Left ventricle myocardium superior (tissue), 1 donor: Measurements from ENCODE around the gene RNLS. TPM values are rescaled to one million over a fixed set of nuclear protein-coding genes. Genes with fewer than 3 reads are reported as not detected.
A peak's percentile ranks its signal among the peaks of the same experiment; 100 is the strongest.
"Not testable (repeated sequence)": the region's sequence is repeated elsewhere in the genome, so short reads cannot be mapped to it uniquely, and the experiment has no call there.

Source experiments
- ATAC-seq: fragments of 200-7000 bp; cut with Tn5 transposase; one replicate; pipeline ENCODE4 v1.9.1; 2020; ENCODE audit warnings: mild to moderate bottlenecking, moderate library complexity
- DNase-seq: peaks from one replicate; pipeline ENCODE4 v3.0.0-alpha.2; 2020
- intact Hi-C: fragments of 100-400 bp; cut with micrococcal nuclease; formaldehyde crosslinking; loops from one replicate; pipeline ENCODE4 v1.11.0; 2022
- total RNA-seq: library from RNA; stranded (reverse); fragmentation: NEBNext Ultra II Directional; extraction: Animal tissue kit (Norgen Biotek cat#: 25700); gene quantifications from one replicate; pipeline ENCODE4 v1.2.1, GENCODE V29; 2021
- donor health status: DM: no; HTN: yes; CAD: no; lungs with severe emphysema.

The RNLS gene
- total RNA-seq, 1 donor from 2014 or later, result 23.1 TPM

DNA sequence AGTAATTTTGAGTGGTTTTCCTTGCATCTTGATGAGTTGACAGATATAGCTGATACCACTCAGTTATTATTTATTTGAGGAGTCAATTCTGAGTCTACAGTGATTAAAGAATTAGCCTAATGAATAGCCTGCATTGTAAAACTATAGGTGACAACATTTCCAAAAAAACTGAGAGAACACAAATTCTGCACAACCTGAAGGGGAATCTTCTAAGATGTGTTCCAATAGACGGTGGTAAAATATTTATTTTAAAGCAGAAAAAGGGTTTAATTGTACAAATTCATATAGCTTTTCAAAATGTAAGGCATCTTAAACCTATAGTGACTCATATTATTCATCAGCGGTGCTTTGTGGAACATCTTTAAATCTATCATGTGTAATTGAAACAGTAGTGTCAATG is 200.4 kb downstream of the RNLS start:
- DNase-seq (no peak), ATAC-seq (no peak)
- intact Hi-C loops, result loop anchor here (10.0 kb wide), 1 partner anchor 128 kb away; no protein-coding TSS in a partner anchor

DNA sequence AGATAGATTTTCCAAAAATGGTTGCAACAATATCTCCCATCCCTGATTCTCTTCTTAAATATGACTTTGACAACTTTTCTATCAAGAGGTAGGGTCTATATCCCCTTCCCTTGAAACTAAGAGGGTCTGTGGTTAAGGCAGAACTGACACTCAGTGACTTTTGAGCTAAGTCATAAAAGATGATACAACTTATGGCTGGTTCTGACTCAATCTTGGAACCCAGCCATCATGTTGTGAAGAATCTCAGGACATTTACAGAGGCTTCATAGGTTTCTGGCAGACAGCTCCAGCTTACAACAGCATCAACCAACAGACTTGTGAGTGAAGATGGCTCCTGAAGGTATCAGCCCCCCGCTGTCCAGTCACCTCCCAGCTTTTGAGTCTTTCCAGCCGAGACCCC is 203.5 kb downstream of the RNLS start:
- no peak for ATAC-seq
- no peak for DNase-seq
- intact Hi-C loops, result no loop called here

GRCh38 chr10:88377510-88377909 is 205.6 kb downstream of the RNLS start:
- no peak for DNase-seq
- intact Hi-C loops, result no loop called here
- no peak for ATAC-seq

DNA sequence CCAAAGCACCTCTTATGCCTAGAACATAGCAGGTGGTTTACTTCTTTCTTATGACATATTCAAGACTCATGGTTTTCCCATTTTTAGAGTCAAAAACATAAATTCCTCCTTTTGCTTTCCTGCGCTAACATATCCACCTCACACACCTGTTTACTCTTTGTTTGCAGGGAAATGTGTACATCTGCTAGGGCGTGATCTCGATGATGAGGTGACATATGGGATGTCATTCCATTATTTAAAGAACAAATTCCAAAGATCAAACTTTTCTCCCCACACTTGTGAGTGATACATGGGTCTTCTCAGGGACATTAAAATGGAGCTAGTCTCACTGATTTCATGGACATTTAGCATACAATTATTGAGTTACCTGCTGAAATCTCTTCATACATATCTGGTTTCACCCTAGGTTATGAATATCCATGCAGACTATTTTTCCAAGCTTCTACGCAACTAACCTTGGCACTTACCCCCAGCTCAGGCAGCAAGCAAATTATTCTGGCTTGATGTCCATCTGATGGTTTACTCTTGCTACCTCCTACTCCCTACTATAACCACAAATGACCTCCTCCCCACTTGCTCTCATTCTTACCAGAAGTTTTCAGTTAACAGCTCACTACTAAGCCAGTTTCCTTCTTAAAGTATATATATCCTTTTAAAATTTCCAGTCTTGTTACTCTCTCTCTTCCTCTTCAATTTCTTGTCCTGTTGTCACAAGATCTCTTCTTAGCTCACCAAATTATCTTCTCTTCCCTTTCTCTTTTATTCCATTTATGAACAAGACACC is 208.5 kb downstream of the RNLS start:
- intact Hi-C loops, result no loop called here

DNA sequence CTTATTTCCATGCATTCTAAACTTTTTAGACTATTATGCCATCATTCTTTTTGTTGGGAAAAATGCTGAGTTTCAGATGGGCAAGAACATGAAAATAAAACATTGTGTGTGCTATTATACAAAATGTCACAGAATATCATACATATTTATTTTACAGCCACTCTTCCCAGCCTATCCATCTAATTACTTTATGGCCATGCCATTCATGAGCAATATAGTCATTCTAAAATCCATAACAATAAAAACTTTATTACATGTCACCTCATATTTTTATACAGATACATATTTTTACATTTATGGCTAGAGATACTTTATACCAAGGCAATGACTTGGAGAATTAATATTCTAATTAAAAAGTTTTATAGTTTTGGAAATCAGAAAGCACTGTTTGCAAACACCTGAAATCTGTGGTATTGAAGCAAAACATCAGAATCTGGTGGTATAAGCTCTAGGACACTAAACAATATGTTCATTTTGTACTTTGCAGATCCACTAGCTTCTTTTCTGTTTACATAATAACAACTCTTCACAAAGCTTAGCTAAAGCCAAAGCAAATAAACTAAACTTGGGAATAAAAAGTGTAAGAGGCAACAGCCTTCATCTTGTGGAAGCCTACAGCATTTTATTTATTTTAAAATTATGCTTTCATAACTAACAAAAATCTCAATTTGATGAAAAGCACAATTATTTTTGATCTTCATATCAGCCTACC is 210.1 kb downstream of the RNLS start:
- intact Hi-C loops, result no loop called here
- no peak for ATAC-seq
- no peak for DNase-seq

More for the DNA sequence above, 208.5 kb downstream of the RNLS start:
- DNase-seq (no peak), ATAC-seq (no peak)

DNA sequence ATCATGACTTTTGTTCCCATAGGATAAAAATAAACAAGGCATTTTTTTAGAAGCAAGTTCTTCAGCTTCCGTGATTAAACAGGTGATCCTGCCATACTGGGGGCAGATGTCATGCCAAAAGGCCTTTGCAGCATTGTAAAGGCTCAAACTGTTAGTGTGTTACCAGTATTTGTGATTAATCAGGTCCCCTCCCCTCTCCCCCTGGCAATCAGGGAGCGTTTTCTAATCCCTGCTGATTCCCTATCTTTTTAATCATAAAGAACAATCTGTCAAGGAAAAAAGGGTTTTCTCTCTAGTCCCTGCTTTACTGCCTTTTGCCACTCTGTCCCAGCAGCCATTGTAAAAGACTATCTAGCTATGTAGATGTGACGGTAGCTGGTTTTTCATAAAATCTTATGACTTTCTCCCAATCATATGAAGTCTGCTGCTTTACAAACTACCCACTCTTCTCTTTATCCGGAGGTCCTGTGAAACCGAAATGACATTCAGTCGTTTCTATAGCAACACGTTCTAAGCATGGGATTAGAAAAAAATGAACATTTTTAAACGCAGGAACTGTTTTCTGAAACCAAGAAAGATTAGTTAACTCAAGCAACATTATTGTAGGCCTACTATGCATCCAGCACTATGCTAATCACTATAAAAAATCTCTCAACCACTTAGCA is 210.9 kb downstream of the RNLS start:
- DNase-seq, result no peak
- intact Hi-C loops, result no loop called here
- ATAC-seq, result no peak

GRCh38 chr10:88370713-88371112 is 212.4 kb downstream of the RNLS start:
- no peak for ATAC-seq
- no peak for DNase-seq
- intact Hi-C loops, result no loop called here

GRCh38 chr10:88366772-88367171 is 216.3 kb downstream of the RNLS start:
- intact Hi-C loops, result no loop called here
- DNase-seq, result no peak

GRCh38 chr10:88361995-88362807 is 220.9 kb downstream of the RNLS start:
- ATAC-seq (no peak), DNase-seq (no peak)
- intact Hi-C loops, result no loop called here

More at GRCh38 chr10:88366772-88367171, 216.3 kb downstream of the RNLS start:
- no peak for ATAC-seq

- DNase-seq (no peak), ATAC-seq (no peak)
- intact Hi-C loops, result no loop called here
Measured at GRCh38 chr10:88361494-88361893, 221.6 kb downstream of the RNLS start.

GRCh38 chr10:88355750-88356149 is 227.4 kb downstream of the RNLS start:
- ATAC-seq, DNase-seq, intact Hi-C loops: not testable (repeated sequence)

GRCh38 chr10:88347597-88348304 is 235.4 kb downstream of the RNLS start:
- intact Hi-C loops, result no loop called here
- ATAC-seq (no peak), DNase-seq (no peak)

GRCh38 chr10:88347022-88347421 is 236.1 kb downstream of the RNLS start:
- DNase-seq (no peak), ATAC-seq (peak; percentile 50)
- intact Hi-C loops, result no loop called here

DNA sequence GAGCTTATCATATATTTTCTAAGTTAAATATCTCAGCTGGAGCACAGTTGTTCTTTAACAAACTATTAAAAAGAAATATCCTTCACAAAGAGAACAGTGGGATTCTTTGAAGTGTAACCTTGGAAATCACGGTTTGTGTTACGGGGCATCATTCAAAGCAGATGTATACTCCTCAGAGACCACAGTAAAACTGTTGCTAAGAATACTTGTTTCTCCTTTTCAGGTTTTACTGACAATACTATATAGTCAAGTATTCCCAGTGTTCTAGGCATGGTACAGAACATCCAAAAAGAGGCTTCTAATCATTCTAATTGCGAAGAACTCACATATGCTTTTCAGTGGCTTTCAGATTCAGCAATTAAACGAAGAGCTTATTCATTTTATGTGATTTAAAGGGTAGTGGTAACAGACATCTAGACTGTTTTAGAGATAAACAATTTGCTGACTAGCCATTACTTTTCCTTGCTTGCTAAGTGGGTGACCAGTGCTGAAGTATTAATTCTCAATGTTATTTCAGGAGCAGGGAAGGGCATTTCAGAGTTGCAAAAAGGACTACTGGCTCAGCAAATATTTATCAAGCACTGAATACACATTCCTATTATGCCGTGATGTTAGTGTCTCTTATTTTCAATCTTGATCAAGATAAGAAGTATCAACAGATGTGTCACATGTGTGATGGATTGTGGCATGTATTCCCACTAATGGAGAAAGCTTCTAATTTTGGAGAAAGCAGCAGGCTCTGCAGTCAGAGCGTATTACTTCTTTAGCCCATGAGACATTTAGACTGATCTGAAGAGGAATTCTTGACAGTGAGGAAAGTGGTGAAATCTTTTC is 236.8 kb downstream of the RNLS start:
- no peak for DNase-seq
- intact Hi-C loops, result no loop called here
- peak; percentile 14 for ATAC-seq

GRCh38 chr10:88343761-88344484 is 239.2 kb downstream of the RNLS start:
- ATAC-seq (peak; percentile 76), DNase-seq (no peak)
- intact Hi-C loops, result no loop called here

GRCh38 chr10:88342733-88343310 is 240.3 kb downstream of the RNLS start:
- ATAC-seq (no peak), DNase-seq (no peak)
- intact Hi-C loops, result no loop called here

DNA sequence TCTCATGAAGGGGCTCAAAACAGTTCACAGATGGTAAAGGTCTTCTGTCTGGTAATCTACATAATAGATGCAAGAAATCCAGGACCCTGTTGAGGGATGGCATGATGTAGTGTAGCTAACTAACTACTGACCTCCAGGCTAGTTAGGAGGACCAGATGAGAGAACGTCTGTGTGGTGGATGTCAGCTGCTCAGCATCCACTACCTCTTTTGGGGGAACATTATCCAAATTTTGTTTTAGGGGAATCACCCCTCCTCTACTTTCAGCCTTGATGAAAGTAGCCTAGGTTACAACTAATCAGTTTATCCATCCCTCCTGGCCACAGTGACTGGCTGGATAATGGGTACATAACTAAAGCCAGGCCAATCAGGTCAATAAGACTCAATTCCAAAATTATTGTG is 246.0 kb downstream of the RNLS start:
- intact Hi-C loops, result no loop called here
- ATAC-seq (no peak), DNase-seq (no peak)
